HepG2 (cell line): ENCODE data around the gene COPS7A. TPM values are rescaled to one million over a fixed set of nuclear protein-coding genes. Genes with fewer than 3 reads are reported as not detected.

Experiments used
- ATF1 ChIP-seq: IDR thresholded peaks from 2 replicates; pipeline ENCODE4 v1.6.1; 2016; ENCODE audit warnings: mild to moderate bottlenecking, control low read depth
- CBFB ChIP-seq: sonication (generic); formaldehyde crosslinking; IDR thresholded peaks from 2 replicates; pipeline ENCODE4 v1.4.0; 2020; ENCODE audit warnings: missing genetic modification reagents
- CBX1 ChIP-seq: IDR thresholded peaks from one replicate; pipeline ENCODE4 v1.6.1; 2016; ENCODE audit warnings: antibody characterized with exemption, low read depth
- EED ChIP-seq: sonication (generic); formaldehyde crosslinking; IDR thresholded peaks from 2 replicates; pipeline ENCODE4 v1.5.0; 2020; ENCODE audit warnings: mild to moderate bottlenecking, missing genetic modification reagents
- KLF12 ChIP-seq: sonication (generic); formaldehyde crosslinking; IDR thresholded peaks from 2 replicates; pipeline ENCODE4 v1.4.0; 2020; ENCODE audit warnings: missing genetic modification reagents, borderline replicate concordance
- NBN ChIP-seq: fragments of 450-650 bp; conservative IDR thresholded peaks from 2 replicates; pipeline ENCODE4 v1.6.1; 2017
- NFE2 ChIP-seq: sonication (generic); formaldehyde crosslinking; IDR thresholded peaks from 2 replicates; pipeline ENCODE4 v1.4.0; 2020; ENCODE audit warnings: missing genetic modification reagents
- POLR2AphosphoS5 ChIP-seq: IDR thresholded peaks from 2 replicates; pipeline ENCODE4 v1.6.1; 2012; ENCODE audit warnings: low read depth, low read length
- RFX3 ChIP-seq: IDR thresholded peaks from 2 replicates; pipeline ENCODE4 v1.6.1; 2016; ENCODE audit warnings: missing biosample characterization, missing genetic modification reagents
- SMAD3 ChIP-seq: sonication (generic); formaldehyde crosslinking; IDR thresholded peaks from 2 replicates; pipeline ENCODE4 v1.4.0; 2020; ENCODE audit warnings: missing genetic modification reagents
- SNAPC4 ChIP-seq: sonication (generic); formaldehyde crosslinking; IDR thresholded peaks from 2 replicates; pipeline ENCODE4 v1.4.0; 2020; ENCODE audit warnings: mild to moderate bottlenecking, missing genetic modification reagents
- ZNF205 ChIP-seq: IDR thresholded peaks from 2 replicates; pipeline ENCODE4 v1.6.1; 2018; ENCODE audit warnings: missing biosample characterization, missing genetic modification reagents
- ZNF24 ChIP-seq: fragments of 450-650 bp; IDR thresholded peaks from 2 replicates; pipeline ENCODE4 v1.6.1; 2017; ENCODE audit warnings: antibody characterized with exemption, mild to moderate bottlenecking
- ZNF496 ChIP-seq: sonication (generic); formaldehyde crosslinking; IDR thresholded peaks from 2 replicates; pipeline ENCODE4 v1.8.1; 2023; ENCODE audit warnings: mild to moderate bottlenecking, moderate library complexity, missing genetic modification reagents; ENCODE audit not compliant: insufficient replicate concordance
- ZNF550 ChIP-seq: sonication (generic); formaldehyde crosslinking; IDR thresholded peaks from 2 replicates; pipeline ENCODE4 v1.4.0; 2020; ENCODE audit warnings: mild to moderate bottlenecking, missing genetic modification reagents, borderline replicate concordance
- ZNF660 ChIP-seq: sonication (generic); formaldehyde crosslinking; IDR thresholded peaks from 2 replicates; pipeline ENCODE4 v1.5.1; 2020; ENCODE audit warnings: mild to moderate bottlenecking, low read depth, missing genetic modification reagents, borderline replicate concordance
- ZNF672 ChIP-seq: sonication (generic); formaldehyde crosslinking; IDR thresholded peaks from 2 replicates; pipeline ENCODE4 v1.8.1; 2022; ENCODE audit warnings: missing genetic modification reagents
- ZSCAN12 ChIP-seq: sonication (generic); formaldehyde crosslinking; IDR thresholded peaks from 2 replicates; pipeline ENCODE4 v1.9.0; 2021; ENCODE audit warnings: mild to moderate bottlenecking, missing genetic modification reagents
- polyA plus RNA-seq, 8 experiments: library from polyadenylated mRNA; depleted of rRNA in 3 of 8; stranded (reverse) in 7 of 8; unstranded in 1 of 8; fragments of >200 nt; fragmentation: Illumina TruSeq in 4 of 8; extraction: Trizol in 4 of 8; gene quantifications; 2 replicates each; pipeline versions ENCODE4 v1.2.1 to v1.2.3, GENCODE V29; 2011 to 2016; ENCODE audit warnings: low read depth in 4 of 8, missing spikeins in 1 of 8, mixed read lengths in 1 of 8; ENCODE audit not compliant: insufficient read depth in 1 of 8
- total RNA-seq, 5 experiments: library from RNA; depleted of rRNA; stranded (reverse); fragments of >200 nt; fragmentation: Illumina TruSeq; extraction: Trizol; gene quantifications; 2 replicates each; pipeline ENCODE4 v1.2.3, GENCODE V29; 2016; ENCODE audit warnings: low read depth in 1 of 5
- TF ChIP-seq, protein P1 (sequence below): sonication (generic); formaldehyde crosslinking; IDR thresholded peaks from 2 replicates; pipeline ENCODE4 v1.4.0; 2020; ENCODE audit warnings: missing genetic modification reagents
- TF ChIP-seq, protein P2 (sequence below): sonication (generic); formaldehyde crosslinking; IDR thresholded peaks from 2 replicates; pipeline ENCODE4; 2020; ENCODE audit warnings: missing genetic modification reagents, mild to moderate bottlenecking, borderline replicate concordance

COPS7A gene
- total and polyA plus RNA-seq, 2 of the 13 experiments (the other 11 are each of a cell fraction or from before 2014, with no cell fraction given): 40.0 to 73.6 TPM

- no peak; the same call in 1 of the 2 replicates for TF ChIP-seq SMAD3 (CRISPR knock-in tag)
- no peak for TF ChIP-seq ZNF672
- peak; percentile 91 for TF ChIP-seq SNAPC4 (CRISPR knock-in tag)
- no peak; the same call in 1 of the 2 replicates for TF ChIP-seq RFX3 (CRISPR knock-in tag)
- TF ChIP-seq KLF12 (CRISPR knock-in tag): peak; percentile 80
- no peak; the same call in 1 of the 2 replicates for TF ChIP-seq NFE2 (CRISPR knock-in tag)
- peak; percentile 96 for TF ChIP-seq CBX1
- TF ChIP-seq, protein P1, sequence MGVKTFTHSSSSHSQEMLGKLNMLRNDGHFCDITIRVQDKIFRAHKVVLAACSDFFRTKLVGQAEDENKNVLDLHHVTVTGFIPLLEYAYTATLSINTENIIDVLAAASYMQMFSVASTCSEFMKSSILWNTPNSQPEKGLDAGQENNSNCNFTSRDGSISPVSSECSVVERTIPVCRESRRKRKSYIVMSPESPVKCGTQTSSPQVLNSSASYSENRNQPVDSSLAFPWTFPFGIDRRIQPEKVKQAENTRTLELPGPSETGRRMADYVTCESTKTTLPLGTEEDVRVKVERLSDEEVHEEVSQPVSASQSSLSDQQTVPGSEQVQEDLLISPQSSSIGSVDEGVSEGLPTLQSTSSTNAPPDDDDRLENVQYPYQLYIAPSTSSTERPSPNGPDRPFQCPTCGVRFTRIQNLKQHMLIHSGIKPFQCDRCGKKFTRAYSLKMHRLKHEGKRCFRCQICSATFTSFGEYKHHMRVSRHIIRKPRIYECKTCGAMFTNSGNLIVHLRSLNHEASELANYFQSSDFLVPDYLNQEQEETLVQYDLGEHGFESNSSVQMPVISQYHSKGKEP (CRISPR knock-in tag): peak; percentile 78; the same call in 1 of the 2 replicates
- peak; percentile 89 for TF ChIP-seq ZNF205 (CRISPR knock-in tag)
- TF ChIP-seq ZSCAN12 (CRISPR knock-in tag): no peak
- TF ChIP-seq, protein P2, sequence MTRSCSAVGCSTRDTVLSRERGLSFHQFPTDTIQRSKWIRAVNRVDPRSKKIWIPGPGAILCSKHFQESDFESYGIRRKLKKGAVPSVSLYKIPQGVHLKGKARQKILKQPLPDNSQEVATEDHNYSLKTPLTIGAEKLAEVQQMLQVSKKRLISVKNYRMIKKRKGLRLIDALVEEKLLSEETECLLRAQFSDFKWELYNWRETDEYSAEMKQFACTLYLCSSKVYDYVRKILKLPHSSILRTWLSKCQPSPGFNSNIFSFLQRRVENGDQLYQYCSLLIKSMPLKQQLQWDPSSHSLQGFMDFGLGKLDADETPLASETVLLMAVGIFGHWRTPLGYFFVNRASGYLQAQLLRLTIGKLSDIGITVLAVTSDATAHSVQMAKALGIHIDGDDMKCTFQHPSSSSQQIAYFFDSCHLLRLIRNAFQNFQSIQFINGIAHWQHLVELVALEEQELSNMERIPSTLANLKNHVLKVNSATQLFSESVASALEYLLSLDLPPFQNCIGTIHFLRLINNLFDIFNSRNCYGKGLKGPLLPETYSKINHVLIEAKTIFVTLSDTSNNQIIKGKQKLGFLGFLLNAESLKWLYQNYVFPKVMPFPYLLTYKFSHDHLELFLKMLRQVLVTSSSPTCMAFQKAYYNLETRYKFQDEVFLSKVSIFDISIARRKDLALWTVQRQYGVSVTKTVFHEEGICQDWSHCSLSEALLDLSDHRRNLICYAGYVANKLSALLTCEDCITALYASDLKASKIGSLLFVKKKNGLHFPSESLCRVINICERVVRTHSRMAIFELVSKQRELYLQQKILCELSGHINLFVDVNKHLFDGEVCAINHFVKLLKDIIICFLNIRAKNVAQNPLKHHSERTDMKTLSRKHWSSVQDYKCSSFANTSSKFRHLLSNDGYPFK: peak; percentile 92
- peak; percentile 72; the same call in 1 of the 2 replicates for TF ChIP-seq CBFB (CRISPR knock-in tag)
- no peak for TF ChIP-seq ZNF24
- peak; percentile 52 for TF ChIP-seq POLR2AphosphoS5
- no peak for TF ChIP-seq ZNF496
- peak; percentile 92 for TF ChIP-seq ATF1 (CRISPR knock-in tag)
- TF ChIP-seq NBN: no peak
- no peak for TF ChIP-seq ZNF550 (CRISPR knock-in tag)
- TF ChIP-seq EED (CRISPR knock-in tag): no peak; the same call in 1 of the 2 replicates
- TF ChIP-seq ZNF660 (CRISPR knock-in tag): no peak
These were observed at the start of gene COPS7A (continued) for GRCh38 chr12:6723607-6724408.
